K562 (cell line): ENCODE results near the gene UQCRH. TPM values are rescaled to one million over a fixed set of nuclear protein-coding genes. Genes with fewer than 3 reads are reported as not detected.

Source experiments
- ADNP ChIP-seq: fragments of 200-800 bp; sonication (Bioruptor generic); IDR thresholded peaks from 2 replicates; pipeline ENCODE4 v1.6.1; 2016; ENCODE audit warnings: missing genetic modification characterization, missing compliant biosample characterization
- AFF4 ChIP-seq: sonication (generic); formaldehyde crosslinking; IDR thresholded peaks from 2 replicates; pipeline ENCODE4 v1.8.0; 2023; ENCODE audit warnings: mild to moderate bottlenecking, missing genetic modification reagents
- ARHGAP35 ChIP-seq: fragments of 450-650 bp; IDR thresholded peaks from 2 replicates; pipeline ENCODE4 v1.6.1; 2018; ENCODE audit not compliant: partially characterized antibody
- ARID3A ChIP-seq: IDR thresholded peaks from 2 replicates; pipeline ENCODE4 v1.6.1; 2012; ENCODE audit warnings: low read depth, low read length, improper control_type of control experiment, borderline replicate concordance
- ATF7 ChIP-seq: fragments of 450-650 bp; IDR thresholded peaks from 2 replicates; pipeline ENCODE4 v1.7.1; 2014; ENCODE audit warnings: mild to moderate bottlenecking, moderate library complexity
- CBX1 ChIP-seq: sonication (generic); IDR thresholded peaks from 2 replicates; pipeline ENCODE4 v1.6.1; 2016; ENCODE audit warnings: antibody characterized with exemption, low read depth, mild to moderate bottlenecking
- CC2D1A ChIP-seq: fragments of 450-650 bp; IDR thresholded peaks from 2 replicates; pipeline ENCODE4 v1.6.1; 2017; ENCODE audit warnings: mild to moderate bottlenecking
- HNRNPLL ChIP-seq: fragments of 200-400 bp; formaldehyde crosslinking; IDR thresholded peaks from 2 replicates; pipeline ENCODE4 v1.6.1; 2017; ENCODE audit warnings: low read length, low read depth, mild to moderate bottlenecking; ENCODE audit not compliant: poor library complexity, severe bottlenecking
- HOMEZ ChIP-seq: fragments of 250-450 bp; sonication (Bioruptor Pico); IDR thresholded peaks from 2 replicates; pipeline ENCODE4 v1.4.0; 2020; ENCODE audit warnings: mild to moderate bottlenecking, moderate library complexity
- NCOR1 ChIP-seq: fragments of 450-650 bp; IDR thresholded peaks from 2 replicates; pipeline ENCODE4 v1.6.1; 2016; ENCODE audit warnings: mild to moderate bottlenecking, moderate library complexity
- NR2C2 ChIP-seq, 2 experiments: fragments of 200-800 bp in 1 of 2; sonication (Bioruptor generic) in 1 of 2; sonication (generic) in 1 of 2; formaldehyde crosslinking in 1 of 2; IDR thresholded peaks; 2 replicates each; pipeline versions ENCODE4 v1.6.1 to v1.8.0; 2016 to 2022; ENCODE audit warnings: mild to moderate bottlenecking in 1 of 2, missing compliant biosample characterization in 1 of 2, missing genetic modification characterization in 1 of 2, missing genetic modification reagents in 1 of 2
- PHB2 ChIP-seq: fragments of 450-650 bp; IDR thresholded peaks from 2 replicates; pipeline ENCODE4 v1.6.1; 2017; ENCODE audit warnings: low read depth
- SAFB ChIP-seq: fragments of 200-400 bp; formaldehyde crosslinking; IDR thresholded peaks from 2 replicates; pipeline ENCODE4 v1.6.1; 2017; ENCODE audit warnings: low read depth, low read length, borderline replicate concordance
- SETDB1 ChIP-seq: IDR thresholded peaks from one replicate; pipeline ENCODE4 v1.6.1; 2012; ENCODE audit warnings: low read length, control low read depth, inconsistent platforms
- ZBTB34 ChIP-seq: fragments of 250-450 bp; sonication (Bioruptor Pico); IDR thresholded peaks from 2 replicates; pipeline ENCODE4 v1.8.0; 2021; ENCODE audit warnings: mild to moderate bottlenecking, moderate library complexity
- ZNF184 ChIP-seq: sonication (generic); formaldehyde crosslinking; IDR thresholded peaks from 2 replicates; pipeline ENCODE4 v1.5.0; 2020; ENCODE audit warnings: missing genetic modification reagents
- ZNF449 ChIP-seq: fragments of 250-450 bp; sonication (Bioruptor Pico); IDR thresholded peaks from 2 replicates; pipeline ENCODE4 v1.8.0; 2022; ENCODE audit warnings: moderate library complexity, mild to moderate bottlenecking, inconsistent platforms
- polyA plus RNA-seq, 8 experiments: library from polyadenylated mRNA; depleted of rRNA in 4 of 8; stranded (reverse) in 5 of 8; unstranded in 3 of 8; fragments of >200 nt; fragmentation: Nextera tagmentation in 2 of 8; fragmentation: Illumina TruSeq in 1 of 8; extraction: Ambion mirVana in 2 of 8; extraction: Trizol in 1 of 8; gene quantifications; 2 replicates each; pipeline versions ENCODE4 v1.2.1 to v1.2.3, GENCODE V29; 2011 to 2014; ENCODE audit warnings: inconsistent platforms in 1 of 8, missing spikeins in 1 of 8
- total RNA-seq, 7 experiments: library from RNA; depleted of rRNA in 6 of 7; stranded (reverse); fragments of >200 nt in 6 of 7; fragmentation: Illumina TruSeq in 2 of 7; extraction: Trizol in 2 of 7; gene quantifications; 2 replicates each; pipeline versions ENCODE4 v1.2.1 to v1.2.3, GENCODE V29; 2011 to 2021; ENCODE audit warnings: low replicate concordance in 1 of 7

The UQCRH gene
- total and polyA plus RNA-seq, 9 of the 15 experiments (the other 6 are each of a cell fraction or from before 2014, with no cell fraction given): 1,267 to 5,184 (median 2,410) TPM

- TF ChIP-seq HOMEZ (CRISPR knock-in tag) (no peak), PHB2 (no peak; the same call in 1 of the 2 replicates), CC2D1A (0 out of 2 replicates have a peak, but pooled peaks have one; percentile 13), ZNF184 (no peak), AFF4 (CRISPR knock-in tag) (peak; percentile 97), NR2C2 (CRISPR knock-in tag; IDR thresholded peaks at IDR 0.05) (no peak; the same call in 1 of the 2 replicates), NR2C2 (tag; IDR thresholded peaks at IDR 0.05) (peak; percentile 86), HNRNPLL (peak; percentile 78), SETDB1 (no peak), NCOR1 (peak; percentile 68), ZBTB34 (CRISPR knock-in tag) (no peak), ZNF449 (CRISPR knock-in tag) (no peak), ADNP (tag) (no peak), ATF7 (peak; percentile 97), ARHGAP35 (no peak), SAFB (peak; percentile 99), CBX1 (peak; percentile 83), ARID3A (0 out of 2 replicates have a peak, but pooled peaks have one; percentile 13)
Measured at GRCh38 chr1:46340404-46341221, 37.1 kb downstream of the UQCRH start, which contains the start of gene NSUN4 (continued).
